Ovary (tissue), 1 donor: Measurements from ENCODE around the gene INPP5E.

ENCODE experiments used
- EP300 ChIP-seq: sonication (generic); formaldehyde crosslinking; IDR thresholded peaks from one replicate; pipeline ENCODE4 v1.6.1; 2017; ENCODE audit warnings: antibody characterized with exemption
- POLR2A ChIP-seq: fragments of 450-650 bp; IDR thresholded peaks from one replicate; pipeline ENCODE4 v1.6.1; 2017; ENCODE audit warnings: antibody characterized with exemption, mild to moderate bottlenecking, moderate library complexity

GRCh38 chr9:136448655-136449054, 9.0 kb upstream of the INPP5E start:
- TF ChIP-seq POLR2A, result no peak
- no peak for TF ChIP-seq EP300
